ENCODE measurements around the gene NR1H2.
"Not testable (repeated sequence)": the region's sequence is repeated elsewhere in the genome, so short reads cannot be mapped to it uniquely, and the experiment has no call there.

NR1H2 gene

GRCh38 chr19:50368649-50369570, 7.3 kb upstream of the NR1H2 start:
- peak; percentile 76 for DNase-seq
- in situ Hi-C loops (cut with MboI; ENCODE audit: low pct_unique_long_range_greater_than_20kb, low sequenced_read_pairs), result loop anchor here (25.0 kb wide), 1 partner anchor 418 kb away; the partner anchor contains the start of gene ACP4

- in situ Hi-C loops (cut with MboI; ENCODE audit: low pct_unique_long_range_greater_than_20kb, low sequenced_read_pairs), result loop anchor here (25.0 kb wide), 1 partner anchor 415 kb away; the partner anchor contains the start of gene ACP4
- no peak for DNase-seq
These were observed 4.3 kb upstream of the NR1H2 start for GRCh38 chr19:50371914-50372475.

- DNase-seq, result peak; percentile 39
- in situ Hi-C loops (cut with MboI; ENCODE audit: low pct_unique_long_range_greater_than_20kb, low sequenced_read_pairs), result no loop called here
These were observed 799 bp downstream of the NR1H2 start for GRCh38 chr19:50377051-50377461.

- in situ Hi-C loops (cut with MboI; ENCODE audit: low pct_unique_long_range_greater_than_20kb, low sequenced_read_pairs), result no loop called here
- DNase-seq, result no peak
These were observed 1.3 kb downstream of the NR1H2 start for GRCh38 chr19:50377517-50377916.

- no peak for DNase-seq
- in situ Hi-C loops (cut with MboI; ENCODE audit: low pct_unique_long_range_greater_than_20kb, low sequenced_read_pairs), result no loop called here
These were observed 2.1 kb downstream of the NR1H2 start for GRCh38 chr19:50378169-50378862.

GRCh38 chr19:50378863-50379236, 2.6 kb downstream of the NR1H2 start:
- DNase-seq, result no peak
- in situ Hi-C loops (cut with MboI; ENCODE audit: low pct_unique_long_range_greater_than_20kb, low sequenced_read_pairs), result no loop called here

GRCh38 chr19:50379602-50380001, 3.3 kb downstream of the NR1H2 start:
- in situ Hi-C loops (cut with MboI; ENCODE audit: low pct_unique_long_range_greater_than_20kb, low sequenced_read_pairs), result no loop called here
- no peak for DNase-seq

GRCh38 chr19:50380137-50380536, 3.9 kb downstream of the NR1H2 start:
- in situ Hi-C loops (cut with MboI; ENCODE audit: low pct_unique_long_range_greater_than_20kb, low sequenced_read_pairs), result no loop called here
- DNase-seq, result no peak

- in situ Hi-C loops (cut with MboI; ENCODE audit: low pct_unique_long_range_greater_than_20kb, low sequenced_read_pairs), result no loop called here
- no peak for DNase-seq
These were observed 4.5 kb downstream of the NR1H2 start for GRCh38 chr19:50380751-50381151.

- in situ Hi-C loops (cut with MboI; ENCODE audit: low pct_unique_long_range_greater_than_20kb, low sequenced_read_pairs), result no loop called here
- DNase-seq, result no peak
These were observed 5.8 kb downstream of the NR1H2 start for GRCh38 chr19:50381881-50382729.

- DNase-seq, result no peak
- in situ Hi-C loops (cut with MboI; ENCODE audit: low pct_unique_long_range_greater_than_20kb, low sequenced_read_pairs), result no loop called here
These were observed 7.0 kb downstream of the NR1H2 start for GRCh38 chr19:50383001-50383851.

GRCh38 chr19:50383852-50384684, 7.8 kb downstream of the NR1H2 start, which contains the start of gene POLD1:
POLD1 (plus strand) TSS chr19:50384347; CDS start chr19:50398852, 14,505 bp downstream.
- in situ Hi-C loops (cut with MboI; ENCODE audit: low pct_unique_long_range_greater_than_20kb, low sequenced_read_pairs), result no loop called here
- DNase-seq, result peak; percentile 98

GRCh38 chr19:50384685-50385535, 8.7 kb downstream of the NR1H2 start:
- in situ Hi-C loops (cut with MboI; ENCODE audit: low pct_unique_long_range_greater_than_20kb, low sequenced_read_pairs), result no loop called here
- DNase-seq, result peak; percentile 77

- in situ Hi-C loops (cut with MboI; ENCODE audit: low pct_unique_long_range_greater_than_20kb, low sequenced_read_pairs), result no loop called here
- peak; percentile 19 for DNase-seq
These were observed 11.1 kb downstream of the NR1H2 start for GRCh38 chr19:50387176-50387867.

- in situ Hi-C loops (cut with MboI; ENCODE audit: low pct_unique_long_range_greater_than_20kb, low sequenced_read_pairs), result no loop called here
- no peak for DNase-seq
These were observed 11.6 kb downstream of the NR1H2 start for GRCh38 chr19:50387868-50388245.

GRCh38 chr19:50390295-50390694, 14.0 kb downstream of the NR1H2 start:
- in situ Hi-C loops (cut with MboI; ENCODE audit: low pct_unique_long_range_greater_than_20kb, low sequenced_read_pairs); DNase-seq: not testable (repeated sequence)
